SK-N-SH (cell line): ENCODE measurements around the gene MTMR11. TPM values are rescaled to one million over a fixed set of nuclear protein-coding genes. Genes with fewer than 3 reads are reported as not detected.

ENCODE experiments used
- CTCF ChIA-PET: fragments of 300-600, 350-600 bp; formaldehyde crosslinking; extraction: SDS; loops from one replicate; lab custom pipeline; 2021; lab: Yijun Ruan, JAX
- POLR2A ChIA-PET: fragments of 350-600 bp; sonication (Branson Sonifier 250); formaldehyde crosslinking; extraction: SDS; loops from one replicate; lab custom pipeline; 2020; ENCODE audit warnings: antibody characterized with exemption, inconsistent platforms; lab: Yijun Ruan, JAX
- DNase-seq: peaks from one replicate; pipeline ENCODE4 v3.0.0; 2012
- H2AFZ ChIP-seq: fragments of 200-600 bp; sonication (generic); 2 replicates; pipeline ENCODE4 v1.8.1; 2016; ENCODE audit warnings: antibody characterized with exemption, mild to moderate bottlenecking, low read depth
- H3F3A ChIP-seq: fragments of 200-600 bp; sonication (generic); replicated peaks from 2 replicates; pipeline ENCODE3; 2016; ENCODE audit warnings: antibody characterized with exemption, mild to moderate bottlenecking; ENCODE audit not compliant: insufficient read depth
- H3K27ac ChIP-seq, 2 experiments: fragments of 200-500 bp in 1 of 2; fragments of 200-600 bp in 1 of 2; sonication (Bioruptor generic) in 1 of 2; sonication (generic), shearing (Covaris generic) in 1 of 2; 2 replicates each; pipeline versions ENCODE4 v1.5.1 to v1.6.1; 2014 to 2016; ENCODE audit warnings: low read depth in 2 of 2, inconsistent platforms in 1 of 2, low read length in 1 of 2, mild to moderate bottlenecking in 1 of 2, mixed read lengths in 1 of 2
- H3K27me3 ChIP-seq: fragments of 200-600 bp; sonication (generic), shearing (Covaris generic); 2 replicates; pipeline ENCODE4 v1.6.1; 2016; ENCODE audit warnings: mixed run types; ENCODE audit not compliant: insufficient read depth
- H3K36me3 ChIP-seq, 2 experiments: fragments of 200-500 bp in 1 of 2; fragments of 200-600 bp in 1 of 2; sonication (Bioruptor generic) in 1 of 2; sonication (generic) in 1 of 2; replicated peaks in 1 of 2; 2 replicates each; pipeline versions ENCODE3 to v1.5.1; 2014 to 2016; ENCODE audit warnings: low read length in 1 of 2, mild to moderate bottlenecking in 1 of 2; ENCODE audit not compliant: insufficient read depth in 2 of 2, control insufficient read depth in 1 of 2
- H3K4me1 ChIP-seq, 2 experiments: fragments of 200-500 bp in 1 of 2; fragments of 200-600 bp in 1 of 2; sonication (Bioruptor generic) in 1 of 2; sonication (generic), shearing (Covaris generic) in 1 of 2; 2 replicates each; pipeline versions ENCODE4 v1.5.1 to v1.6.1; 2014 to 2016; ENCODE audit warnings: low read depth in 1 of 2, low read length in 1 of 2, mixed run types in 1 of 2; ENCODE audit not compliant: insufficient read depth in 2 of 2, control insufficient read depth in 1 of 2
- H3K4me2 ChIP-seq: fragments of 200-600 bp; sonication (generic), shearing (Covaris generic); 2 replicates; pipeline ENCODE4 v1.6.1; 2017; ENCODE audit warnings: mixed run types
- H3K4me3 ChIP-seq, 2 experiments: fragments of 200-500 bp in 1 of 2; fragments of 200-600 bp in 1 of 2; sonication (Bioruptor generic) in 1 of 2; sonication (generic), shearing (Covaris generic) in 1 of 2; 2 replicates each; pipeline versions ENCODE4 v1.5.1 to v1.8.1; 2014 to 2016; ENCODE audit warnings: low read depth in 2 of 2, inconsistent platforms in 1 of 2, low read length in 1 of 2, mild to moderate bottlenecking in 1 of 2, mixed read lengths in 1 of 2, moderate library complexity in 1 of 2
- H3K79me2 ChIP-seq: fragments of 200-600 bp; sonication (generic); 2 replicates; pipeline ENCODE4 v1.8.1; 2017; ENCODE audit warnings: mild to moderate bottlenecking; ENCODE audit not compliant: insufficient read depth
- H3K9ac ChIP-seq: fragments of 200-600 bp; sonication (generic); 2 replicates; pipeline ENCODE4 v1.6.1; 2017; ENCODE audit warnings: mixed run types
- H3K9me2 ChIP-seq: fragments of 200-600 bp; sonication (generic); 2 replicates; pipeline ENCODE4 v1.6.1; 2017; ENCODE audit warnings: mixed run types
- H3K9me3 ChIP-seq: fragments of 200-600 bp; sonication (generic); 2 replicates; pipeline ENCODE4 v1.6.1; 2017; ENCODE audit warnings: mixed run types, mild to moderate bottlenecking, moderate library complexity
- H4K20me1 ChIP-seq: fragments of 200-600 bp; sonication (generic); 2 replicates; pipeline ENCODE4 v1.6.1; 2017; ENCODE audit warnings: mild to moderate bottlenecking, mixed run types; ENCODE audit not compliant: insufficient read depth
- CHD2 ChIP-seq: fragments of 150-350 bp; IDR thresholded peaks from 2 replicates; pipeline ENCODE4 v1.6.1; 2018; ENCODE audit warnings: low read length; ENCODE audit not compliant: partially characterized antibody
- ELF1 ChIP-seq: IDR thresholded peaks from 2 replicates; pipeline ENCODE4 v1.4.0; 2012
- EZH2phosphoT487 ChIP-seq: fragments of 200-600 bp; sonication (generic); IDR thresholded peaks from 2 replicates; pipeline ENCODE4 v1.6.1; 2017; ENCODE audit warnings: low read depth, mixed run types, mild to moderate bottlenecking, antibody characterized with exemption, moderate library complexity, borderline replicate concordance
- FOSL2 ChIP-seq: IDR thresholded peaks from 2 replicates; pipeline ENCODE4 v1.4.0; 2012; ENCODE audit warnings: low read depth, mild to moderate bottlenecking, moderate library complexity, borderline replicate concordance
- FOXJ3 ChIP-seq: sonication (generic); formaldehyde crosslinking; IDR thresholded peaks from 2 replicates; pipeline ENCODE4 v1.5.1; 2020; ENCODE audit warnings: mild to moderate bottlenecking, missing genetic modification reagents
- GABPA ChIP-seq: IDR thresholded peaks from 2 replicates; pipeline ENCODE4 v1.4.0; 2012; ENCODE audit warnings: low read depth, mild to moderate bottlenecking
- JUND ChIP-seq: IDR thresholded peaks from 2 replicates; pipeline ENCODE4 v1.4.0; 2012
- MEF2A ChIP-seq: IDR thresholded peaks from 2 replicates; pipeline ENCODE4 v1.4.0; 2012; ENCODE audit warnings: low read depth, borderline replicate concordance
- NFIC ChIP-seq: IDR thresholded peaks from 2 replicates; pipeline ENCODE4 v1.4.0; 2012; ENCODE audit warnings: borderline replicate concordance
- NRF1 ChIP-seq: IDR thresholded peaks from 2 replicates; pipeline ENCODE4 v1.6.1; 2012; ENCODE audit warnings: low read depth, mild to moderate bottlenecking, low read length
- RAD21 ChIP-seq: IDR thresholded peaks from 2 replicates; pipeline ENCODE4 v1.6.1; 2012; ENCODE audit warnings: mild to moderate bottlenecking, low read length
- RCOR1 ChIP-seq: fragments of 150-350 bp; IDR thresholded peaks from 2 replicates; pipeline ENCODE4 v1.6.1; 2017; ENCODE audit warnings: antibody characterized with exemption, low read length
- RFX5 ChIP-seq: IDR thresholded peaks from 2 replicates; pipeline ENCODE4 v1.6.1; 2012; ENCODE audit warnings: mild to moderate bottlenecking, improper control_type of control experiment, low read length
- RXRA ChIP-seq: IDR thresholded peaks from 2 replicates; pipeline ENCODE4 v1.4.0; 2012; ENCODE audit warnings: low read depth, mild to moderate bottlenecking, borderline replicate concordance
- SMC3 ChIP-seq: IDR thresholded peaks from 2 replicates; pipeline ENCODE4 v1.6.1; 2012; ENCODE audit warnings: low read depth, low read length, improper control_type of control experiment
- TEAD4 ChIP-seq: IDR thresholded peaks from 2 replicates; pipeline ENCODE4 v1.4.0; 2012; ENCODE audit warnings: mild to moderate bottlenecking, borderline replicate concordance; ENCODE audit not compliant: insufficient read depth
- WGBS: methylation state at CpG from one replicate; pipeline ENCODE4 v1.1.6; 2017; ENCODE audit warnings: low lambda C conversion rate; 5-methylcytosine and 5-hydroxymethylcytosine counted together
- polyA plus RNA-seq, 3 experiments: library from polyadenylated mRNA; depleted of rRNA; stranded (reverse); fragments of >200 nt; gene quantifications; 2 replicates each; pipeline ENCODE4 v1.2.3, GENCODE V29; 2012
- TF ChIP-seq, protein P1 (sequence below): IDR thresholded peaks from 2 replicates; pipeline ENCODE4; 2012
- TF ChIP-seq, protein P2 (sequence below): fragments of 150-350 bp; IDR thresholded peaks from 2 replicates; pipeline ENCODE4 v1.6.1; 2017; ENCODE audit warnings: antibody characterized with exemption, low read length, low read depth, borderline replicate concordance
- TF ChIP-seq, protein P3 (sequence below): fragments of 150-350 bp; IDR thresholded peaks from 2 replicates; pipeline ENCODE4 v1.6.1; 2016; ENCODE audit warnings: mild to moderate bottlenecking, low read depth, low read length
- TF ChIP-seq, protein P4 (sequence below): IDR thresholded peaks from 2 replicates; pipeline ENCODE4 v1.4.0; 2012; ENCODE audit warnings: low read depth, borderline replicate concordance
- TF ChIP-seq, protein P5 (sequence below): IDR thresholded peaks from 2 replicates; pipeline ENCODE4 v1.4.0; 2012; ENCODE audit warnings: low read depth, borderline replicate concordance

Gene MTMR11
- polyA plus RNA-seq, 1 of the 3 experiments (the other 2 are of a cell fraction): 9.4 TPM

DNA sequence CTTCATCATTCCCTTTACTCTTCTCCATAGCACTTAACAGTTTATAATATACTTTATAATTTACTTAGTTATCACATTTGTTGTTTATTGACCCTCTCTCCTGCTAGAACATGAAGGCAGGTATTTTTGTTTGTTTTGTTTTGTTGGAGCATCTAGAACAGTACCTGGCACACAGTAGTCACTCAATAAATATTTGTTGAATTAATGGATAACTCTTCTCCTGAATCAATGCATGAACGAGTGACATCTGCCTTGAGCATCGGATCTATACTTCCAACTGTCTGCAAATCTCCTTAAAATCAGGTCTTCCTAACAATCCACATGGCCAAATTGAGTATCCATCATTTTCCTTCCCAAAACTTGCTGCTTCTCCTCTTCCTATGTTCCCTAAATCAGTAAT is 35.9 kb upstream of the MTMR11 start:
- Histone ChIP-seq H3F3A (no peaks in the 10 kb centered on the region), H2AFZ (no peak overlapping the region), H3K4me3 (no peak overlapping the region), H3K36me3 (peaks cover 41 to 59% of the 10 kb centered on the region in 2 experiments), H3K9ac (no peak overlapping the region), H3K79me2 (peaks cover 7% of the 10 kb centered on the region), H3K4me1 (no peaks in the 10 kb centered on the region; a peak in 1 of 4 replicates), H4K20me1 (no peaks in the 10 kb centered on the region), H3K9me2 (no peaks in the 10 kb centered on the region), H3K27ac (no peak overlapping the region), H3K9me3 (no peaks in the 10 kb centered on the region)
- ChIA-PET POLR2A (no interaction called here), CTCF (interaction anchor here (1.2 to 3.1 kb wide), 3 partner anchors 10 to 78 kb away, joined by 3 to 16 read pairs (median 13); no protein-coding TSS in a partner anchor)
- no peak for DNase-seq
- TF ChIP-seq, protein P1, sequence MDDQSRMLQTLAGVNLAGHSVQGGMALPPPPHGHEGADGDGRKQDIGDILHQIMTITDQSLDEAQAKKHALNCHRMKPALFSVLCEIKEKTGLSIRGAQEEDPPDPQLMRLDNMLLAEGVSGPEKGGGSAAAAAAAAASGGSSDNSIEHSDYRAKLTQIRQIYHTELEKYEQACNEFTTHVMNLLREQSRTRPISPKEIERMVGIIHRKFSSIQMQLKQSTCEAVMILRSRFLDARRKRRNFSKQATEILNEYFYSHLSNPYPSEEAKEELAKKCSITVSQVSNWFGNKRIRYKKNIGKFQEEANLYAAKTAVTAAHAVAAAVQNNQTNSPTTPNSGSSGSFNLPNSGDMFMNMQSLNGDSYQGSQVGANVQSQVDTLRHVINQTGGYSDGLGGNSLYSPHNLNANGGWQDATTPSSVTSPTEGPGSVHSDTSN: no peak
- TF ChIP-seq FOXJ3 (no peak), FOSL2 (no peak), GABPA (no peak), ELF1 (no peak), CHD2 (no peak), RXRA (no peak), SMC3 (no peak), NFIC (no peak), TEAD4 (no peak)
- TF ChIP-seq, protein P2, sequence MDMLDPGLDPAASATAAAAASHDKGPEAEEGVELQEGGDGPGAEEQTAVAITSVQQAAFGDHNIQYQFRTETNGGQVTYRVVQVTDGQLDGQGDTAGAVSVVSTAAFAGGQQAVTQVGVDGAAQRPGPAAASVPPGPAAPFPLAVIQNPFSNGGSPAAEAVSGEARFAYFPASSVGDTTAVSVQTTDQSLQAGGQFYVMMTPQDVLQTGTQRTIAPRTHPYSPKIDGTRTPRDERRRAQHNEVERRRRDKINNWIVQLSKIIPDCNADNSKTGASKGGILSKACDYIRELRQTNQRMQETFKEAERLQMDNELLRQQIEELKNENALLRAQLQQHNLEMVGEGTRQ: no peak
- TF ChIP-seq, protein P3, sequence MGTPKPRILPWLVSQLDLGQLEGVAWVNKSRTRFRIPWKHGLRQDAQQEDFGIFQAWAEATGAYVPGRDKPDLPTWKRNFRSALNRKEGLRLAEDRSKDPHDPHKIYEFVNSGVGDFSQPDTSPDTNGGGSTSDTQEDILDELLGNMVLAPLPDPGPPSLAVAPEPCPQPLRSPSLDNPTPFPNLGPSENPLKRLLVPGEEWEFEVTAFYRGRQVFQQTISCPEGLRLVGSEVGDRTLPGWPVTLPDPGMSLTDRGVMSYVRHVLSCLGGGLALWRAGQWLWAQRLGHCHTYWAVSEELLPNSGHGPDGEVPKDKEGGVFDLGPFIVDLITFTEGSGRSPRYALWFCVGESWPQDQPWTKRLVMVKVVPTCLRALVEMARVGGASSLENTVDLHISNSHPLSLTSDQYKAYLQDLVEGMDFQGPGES: no peak
- TF ChIP-seq, all 33 proteins: peak for 0
- H3K4me2 ChIP-seq: no peak overlapping the region
- 91% methylated on average over 2 of the region's 2 CpGs for WGBS
- no peaks in the 10 kb centered on the region for H3K27me3 ChIP-seq

DNA sequence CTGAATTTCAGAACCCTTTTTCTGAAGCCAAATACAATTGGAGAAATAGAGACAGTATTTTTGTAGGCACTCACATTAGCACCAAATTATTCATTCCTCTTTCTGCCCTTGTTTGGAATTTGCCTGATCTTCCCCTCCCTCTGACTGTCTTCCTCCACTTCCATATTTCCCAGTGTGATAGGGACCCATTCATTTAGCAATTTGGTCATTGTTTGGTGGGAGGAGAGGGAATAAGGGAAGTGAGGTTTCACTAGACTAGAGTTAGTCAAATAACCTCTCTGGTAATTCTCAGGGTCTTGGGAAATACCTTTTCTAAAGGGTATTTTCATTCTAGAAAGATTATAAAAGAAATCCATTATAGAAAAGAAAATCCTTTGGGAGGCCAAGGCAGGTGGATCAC is 31.0 kb upstream of the MTMR11 start:
- H3K4me3 ChIP-seq: no peak overlapping the region
- H3K4me1 ChIP-seq: no peaks in the 10 kb centered on the region
- ChIA-PET CTCF (interaction anchor here (0.5 kb wide), 1 partner anchor 929 kb away, joined by 3 read pairs; no protein-coding TSS in a partner anchor), POLR2A (no interaction called here)
- peaks cover 20% of the 10 kb centered on the region for H3F3A ChIP-seq
- H3K36me3 ChIP-seq: peaks cover 65 to 70% of the 10 kb centered on the region in 2 experiments
- H3K79me2 ChIP-seq: no peaks in the 10 kb centered on the region
- no peak overlapping the region for H3K4me2 ChIP-seq
- H3K9me2 ChIP-seq: no peaks in the 10 kb centered on the region
- no peak overlapping the region for H3K9ac ChIP-seq
- no peak overlapping the region for H2AFZ ChIP-seq
- H4K20me1 ChIP-seq: no peaks in the 10 kb centered on the region
- H3K9me3 ChIP-seq: no peaks in the 10 kb centered on the region
- no peaks in the 10 kb centered on the region for H3K27me3 ChIP-seq
- H3K27ac ChIP-seq: no peak overlapping the region
- no peak for DNase-seq
- no peak for TF ChIP-seq ELF1
- TF ChIP-seq, protein P4, sequence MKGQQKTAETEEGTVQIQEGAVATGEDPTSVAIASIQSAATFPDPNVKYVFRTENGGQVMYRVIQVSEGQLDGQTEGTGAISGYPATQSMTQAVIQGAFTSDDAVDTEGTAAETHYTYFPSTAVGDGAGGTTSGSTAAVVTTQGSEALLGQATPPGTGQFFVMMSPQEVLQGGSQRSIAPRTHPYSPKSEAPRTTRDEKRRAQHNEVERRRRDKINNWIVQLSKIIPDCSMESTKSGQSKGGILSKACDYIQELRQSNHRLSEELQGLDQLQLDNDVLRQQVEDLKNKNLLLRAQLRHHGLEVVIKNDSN: no peak
- no peak for TF ChIP-seq RFX5
- no peak for TF ChIP-seq RAD21
- TF ChIP-seq, protein P5, sequence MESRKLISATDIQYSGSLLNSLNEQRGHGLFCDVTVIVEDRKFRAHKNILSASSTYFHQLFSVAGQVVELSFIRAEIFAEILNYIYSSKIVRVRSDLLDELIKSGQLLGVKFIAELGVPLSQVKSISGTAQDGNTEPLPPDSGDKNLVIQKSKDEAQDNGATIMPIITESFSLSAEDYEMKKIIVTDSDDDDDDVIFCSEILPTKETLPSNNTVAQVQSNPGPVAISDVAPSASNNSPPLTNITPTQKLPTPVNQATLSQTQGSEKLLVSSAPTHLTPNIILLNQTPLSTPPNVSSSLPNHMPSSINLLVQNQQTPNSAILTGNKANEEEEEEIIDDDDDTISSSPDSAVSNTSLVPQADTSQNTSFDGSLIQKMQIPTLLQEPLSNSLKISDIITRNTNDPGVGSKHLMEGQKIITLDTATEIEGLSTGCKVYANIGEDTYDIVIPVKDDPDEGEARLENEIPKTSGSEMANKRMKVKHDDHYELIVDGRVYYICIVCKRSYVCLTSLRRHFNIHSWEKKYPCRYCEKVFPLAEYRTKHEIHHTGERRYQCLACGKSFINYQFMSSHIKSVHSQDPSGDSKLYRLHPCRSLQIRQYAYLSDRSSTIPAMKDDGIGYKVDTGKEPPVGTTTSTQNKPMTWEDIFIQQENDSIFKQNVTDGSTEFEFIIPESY: no peak
- TF ChIP-seq EZH2phosphoT487: no peak
- TF ChIP-seq, protein P3: no peak
- TF ChIP-seq NRF1: no peak
- no peak for TF ChIP-seq MEF2A
- TF ChIP-seq RCOR1: no peak
- TF ChIP-seq GABPA: no peak
- TF ChIP-seq JUND: no peak
- no peak for TF ChIP-seq TEAD4
